GM18511 (cell line): Measurements from ENCODE around the gene CLEC17A.
A peak's percentile ranks its signal among the peaks of the same experiment; 100 is the strongest.
"Not testable (repeated sequence)": the region's sequence is repeated elsewhere in the genome, so short reads cannot be mapped to it uniquely, and the experiment has no call there.

ENCODE experiments used
- ATAC-seq: cut with Tn5 transposase; IDR thresholded peaks from one replicate; pipeline ENCODE4 v1.9.1; 2021; ENCODE audit warnings: mild to moderate bottlenecking, moderate library complexity; ENCODE audit not compliant: unreplicated experiment

CLEC17A gene

GRCh38 chr19:14558370-14559066 lies 24.4 kb upstream of the CLEC17A start:
- ATAC-seq = no peak

DNA sequence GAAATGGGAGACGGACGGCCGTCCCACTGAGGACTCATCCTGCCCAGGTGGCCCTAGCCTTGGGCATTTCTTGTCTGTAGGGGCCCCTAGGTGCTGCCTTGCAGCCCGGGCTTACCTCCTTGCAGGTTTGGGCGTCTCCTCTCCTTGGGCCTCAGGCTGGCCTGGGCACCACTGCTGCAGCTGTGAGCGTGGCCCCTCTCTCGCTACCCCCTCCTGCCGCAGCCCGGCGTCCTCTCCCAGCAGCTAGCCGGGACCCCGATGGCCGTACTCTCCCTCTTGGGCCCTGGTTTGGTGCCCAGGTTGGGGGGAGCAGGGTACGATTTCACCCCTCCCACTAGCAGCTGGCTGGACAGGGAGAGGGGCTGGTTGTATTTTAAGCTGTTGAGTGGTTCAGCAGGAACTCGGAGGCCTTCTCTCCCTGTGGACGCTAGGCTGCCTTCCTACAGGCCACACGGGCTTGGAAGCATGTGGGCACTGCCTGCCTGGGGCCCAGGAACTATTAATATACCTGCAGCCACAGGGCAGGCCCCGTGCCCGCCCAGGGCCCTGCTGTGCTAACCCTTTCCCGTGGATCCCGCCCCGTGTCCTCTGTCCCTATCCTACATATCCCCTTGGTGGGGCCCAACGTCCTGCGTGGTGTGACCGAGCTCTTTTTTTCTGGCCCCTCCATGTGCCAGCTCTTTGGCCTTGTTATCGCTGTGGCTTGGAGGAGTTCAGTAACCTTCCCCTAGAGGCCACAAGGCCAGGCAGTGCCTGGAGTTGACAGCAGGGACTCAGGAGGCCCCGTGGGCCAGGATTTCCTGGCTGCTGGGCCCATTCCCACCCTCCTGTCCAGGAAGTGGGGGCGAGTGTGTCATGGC lies 22.7 kb upstream of the CLEC17A start:
- no peak for ATAC-seq

DNA sequence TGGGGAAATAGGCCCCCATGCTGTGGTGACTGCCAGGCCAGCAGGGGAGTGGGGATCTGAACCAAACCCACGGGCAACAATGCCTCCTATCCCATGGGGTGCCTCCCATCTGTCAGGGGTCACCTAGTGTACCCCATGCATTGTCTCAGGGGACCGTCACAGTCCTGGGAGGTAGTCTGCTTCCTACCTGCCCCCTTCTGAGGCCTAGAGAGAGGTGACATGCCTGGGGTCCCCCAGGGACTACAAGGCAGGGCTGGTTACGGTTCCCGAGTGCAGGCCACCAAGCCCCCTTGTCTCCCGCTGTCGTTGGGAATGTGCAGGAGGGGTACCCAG lies 22.1 kb upstream of the CLEC17A start:
- ATAC-seq = no peak

- no peak for ATAC-seq
Observed at GRCh38 chr19:14561249-14561648, 21.6 kb upstream of the CLEC17A start.

GRCh38 chr19:14561847-14562351 lies 21.0 kb upstream of the CLEC17A start:
- no peak for ATAC-seq

GRCh38 chr19:14562660-14563589 lies 20.0 kb upstream of the CLEC17A start:
- ATAC-seq = no peak

- no peak for ATAC-seq
Observed at GRCh38 chr19:14563590-14563926, 19.3 kb upstream of the CLEC17A start.

DNA sequence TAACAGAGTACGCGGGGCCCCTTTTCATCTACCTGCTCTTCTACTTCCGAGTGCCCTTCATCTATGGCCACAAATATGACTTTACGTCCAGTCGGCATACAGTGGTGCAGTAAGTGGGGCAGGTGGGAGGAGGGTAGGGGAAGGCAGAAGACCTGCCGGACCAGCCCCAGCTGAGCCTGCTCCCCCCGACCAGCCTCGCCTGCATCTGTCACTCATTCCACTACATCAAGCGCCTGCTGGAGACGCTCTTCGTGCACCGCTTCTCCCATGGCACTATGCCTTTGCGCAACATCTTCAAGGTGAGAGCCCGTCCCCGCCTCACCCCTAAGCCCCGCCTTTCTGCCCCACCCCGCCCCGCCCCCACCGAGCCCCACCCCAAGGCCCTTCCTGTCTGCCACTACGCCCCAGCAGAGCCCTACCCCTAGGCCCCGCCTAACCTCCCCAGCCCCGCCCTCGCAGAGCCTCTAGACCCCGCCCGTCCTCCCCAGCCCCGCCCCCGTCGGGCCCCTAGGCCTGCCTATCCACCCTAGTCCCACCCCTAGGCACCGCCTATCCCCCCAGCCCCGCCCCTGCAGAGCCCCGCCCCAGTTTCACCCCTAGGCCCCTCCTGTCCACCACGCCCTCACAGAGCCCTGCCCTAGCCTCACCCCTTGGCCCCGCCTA lies 18.8 kb upstream of the CLEC17A start:
- no peak for ATAC-seq

DNA sequence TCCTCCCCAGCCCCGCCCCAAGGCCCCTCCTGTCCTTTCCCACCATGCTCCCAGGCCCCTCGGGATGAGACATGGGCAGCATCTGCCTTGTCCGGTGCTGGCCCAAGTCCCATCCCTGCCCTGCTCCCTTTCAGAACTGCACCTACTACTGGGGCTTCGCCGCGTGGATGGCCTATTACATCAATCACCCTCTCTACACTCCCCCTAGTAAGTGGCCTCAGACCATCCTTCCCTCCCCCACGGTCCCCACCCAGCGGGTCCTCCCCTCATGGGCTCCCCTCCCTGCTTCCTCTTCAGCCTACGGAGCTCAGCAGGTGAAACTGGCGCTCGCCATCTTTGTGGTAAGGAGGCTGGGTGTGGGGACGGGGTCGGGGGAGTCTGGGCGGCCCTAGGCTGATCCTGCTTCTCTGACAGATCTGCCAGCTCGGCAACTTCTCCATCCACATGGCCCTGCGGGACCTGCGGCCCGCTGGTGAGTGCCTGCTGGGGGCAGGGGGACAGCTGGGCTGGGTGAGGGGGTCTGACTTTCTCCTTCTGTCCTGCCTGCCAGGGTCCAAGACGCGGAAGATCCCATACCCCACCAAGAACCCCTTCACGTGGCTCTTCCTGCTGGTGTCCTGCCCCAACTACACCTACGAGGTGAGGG lies 18.1 kb upstream of the CLEC17A start:
- ATAC-seq = not testable (repeated sequence)

- no peak for ATAC-seq
Observed at GRCh38 chr19:14565298-14565679, 17.6 kb upstream of the CLEC17A start.

DNA sequence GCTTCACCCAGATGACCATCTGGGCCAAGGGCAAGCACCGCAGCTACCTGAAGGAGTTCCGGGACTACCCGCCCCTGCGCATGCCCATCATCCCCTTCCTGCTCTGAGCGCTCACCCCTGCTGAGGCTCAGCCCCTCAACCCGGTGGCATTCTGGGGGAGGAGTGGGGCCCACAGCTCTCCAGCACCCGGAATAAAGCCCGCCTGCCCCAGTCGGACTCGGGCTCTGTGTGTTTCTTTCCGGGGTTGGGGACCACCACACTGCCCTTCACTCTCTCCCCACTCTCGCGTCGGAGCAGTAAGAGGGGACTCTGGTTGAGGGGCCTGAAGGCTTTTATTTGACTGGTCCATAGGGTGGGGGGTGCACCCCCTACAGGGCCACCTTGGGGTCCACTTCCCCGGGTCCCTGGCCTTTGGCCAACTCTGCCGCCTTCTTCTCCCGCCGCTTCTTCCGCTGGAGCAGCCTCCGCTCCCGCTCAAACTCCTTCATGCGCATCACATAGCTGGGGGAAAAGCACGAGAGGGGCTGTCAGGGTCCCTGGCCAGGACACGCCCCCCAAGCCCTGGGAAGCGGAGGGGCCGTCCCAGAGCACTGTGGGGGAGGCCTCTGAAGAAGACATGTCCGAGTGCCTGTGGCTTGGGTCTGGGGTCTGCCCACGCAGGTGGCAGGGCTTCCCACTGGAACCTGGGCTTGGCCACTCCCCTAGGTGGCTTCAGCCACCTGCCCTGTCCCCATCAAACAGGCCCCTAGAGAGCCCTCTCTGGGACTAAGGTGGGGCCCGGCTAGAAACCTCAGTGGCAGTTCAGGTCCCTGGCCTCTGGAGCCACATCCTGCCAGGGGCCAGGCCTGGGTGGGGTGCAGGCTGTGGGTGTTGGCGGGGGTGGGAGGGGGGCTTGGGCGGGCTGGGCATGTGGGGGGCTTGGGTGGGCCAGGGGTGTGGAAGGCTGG lies 16.8 kb upstream of the CLEC17A start:
- no peak for ATAC-seq

DNA sequence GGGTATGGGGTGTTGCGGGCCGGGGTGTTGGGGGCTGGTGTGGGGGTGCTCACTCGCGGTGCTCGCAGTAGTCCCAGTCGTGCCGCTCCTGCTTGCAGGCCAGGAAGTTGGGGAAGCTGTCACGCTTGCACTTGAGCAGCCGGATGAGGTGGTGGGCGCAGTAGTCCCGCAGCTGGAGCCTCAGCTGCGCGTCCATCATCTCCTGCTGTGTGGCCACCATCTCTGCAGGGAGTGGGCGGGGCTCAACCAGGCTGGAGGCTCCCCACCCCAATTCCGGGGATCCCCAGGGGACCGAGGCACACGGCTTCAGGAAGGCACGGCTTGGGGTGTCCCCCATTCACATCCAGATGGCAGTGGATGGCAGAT lies 16.2 kb upstream of the CLEC17A start:
- no peak for ATAC-seq

DNA sequence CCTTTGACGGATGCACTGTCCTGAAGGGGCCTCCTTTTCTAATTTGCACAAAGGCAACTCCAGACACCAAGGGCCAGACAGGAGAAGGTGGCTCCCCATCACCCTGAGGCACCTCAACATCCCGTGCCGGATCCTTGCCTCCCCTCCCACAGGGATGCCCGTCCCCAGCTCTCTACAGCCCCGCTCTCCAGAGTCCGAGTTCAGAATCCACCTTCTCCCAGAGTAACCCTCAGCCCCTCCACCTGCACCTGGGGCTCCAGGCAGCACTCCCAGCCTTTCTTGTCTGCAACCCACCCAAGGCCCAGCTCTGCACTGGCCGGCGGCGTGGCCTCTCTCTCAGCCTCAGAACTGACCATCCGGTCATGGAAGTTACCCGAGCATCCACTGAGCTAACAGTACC lies 15.8 kb upstream of the CLEC17A start:
- ATAC-seq = no peak

DNA sequence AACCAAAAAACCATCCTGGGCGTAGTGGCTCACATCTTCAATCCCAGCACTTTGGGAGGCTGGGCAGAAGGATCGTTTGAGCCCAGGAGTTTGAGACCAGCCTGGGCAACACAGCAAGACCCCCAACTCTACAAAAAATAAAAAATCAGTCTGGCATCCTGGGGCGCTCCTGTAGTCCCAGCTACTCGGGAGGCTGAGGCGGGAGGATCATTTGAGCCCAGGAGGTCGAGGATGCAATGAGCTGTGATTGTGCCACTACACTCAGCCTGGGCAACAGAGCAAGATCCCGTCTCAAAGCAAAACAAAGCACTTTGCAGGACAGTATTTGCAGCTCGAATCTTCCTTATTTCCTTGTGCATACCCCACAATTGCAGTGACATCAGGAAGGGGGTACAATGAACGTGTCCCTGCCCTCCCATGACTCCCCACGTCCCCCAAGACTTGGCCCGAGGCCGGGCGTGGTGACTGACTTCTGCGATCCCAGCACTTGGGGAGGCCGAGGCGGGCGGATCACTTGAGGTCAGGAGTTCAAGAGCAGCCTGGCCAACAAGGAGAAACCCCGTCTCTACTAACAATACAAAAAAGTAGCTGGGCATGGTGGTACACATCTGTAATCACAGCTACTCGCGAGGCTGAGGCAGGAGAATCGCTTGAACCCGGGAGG lies 11.9 kb upstream of the CLEC17A start:
- ATAC-seq = no peak

GRCh38 chr19:14571695-14572490 lies 11.0 kb upstream of the CLEC17A start, which contains the start of gene NDUFB7:
Gene NDUFB7, minus strand, starts transcription at chr19:14572066. Its CDS starts 66 bp downstream, at chr19:14572000.
- ATAC-seq = peak; percentile 91

GRCh38 chr19:14575428-14575980 lies 7.4 kb upstream of the CLEC17A start:
- no peak for ATAC-seq

DNA sequence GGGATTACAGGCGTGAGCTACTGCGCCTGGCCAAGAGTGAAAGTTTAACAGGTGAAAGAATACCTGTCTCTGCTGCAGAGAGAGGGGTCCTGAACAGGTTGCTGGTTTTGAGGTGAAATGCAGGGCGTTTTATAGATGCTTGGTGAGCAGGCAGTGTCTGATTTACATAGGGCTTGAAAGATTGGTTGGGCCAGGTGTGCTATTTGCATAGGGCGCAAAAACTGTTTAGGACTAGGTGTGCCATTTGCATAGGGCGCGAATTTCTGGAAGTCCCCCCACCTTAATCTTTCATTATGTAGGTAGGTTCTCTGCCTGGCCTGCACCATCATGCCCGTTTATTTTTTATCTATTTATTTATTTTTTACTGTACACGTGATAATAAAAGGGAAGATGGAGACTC lies 6.5 kb upstream of the CLEC17A start:
- no peak for ATAC-seq
